ENCODE measurements around the gene JMJD4. TPM values are rescaled to one million over a fixed set of nuclear protein-coding genes. Genes with fewer than 3 reads are reported as not detected.

JMJD4 gene
- total RNA-seq, 1 experiment from 2014 or later = 33.6 TPM

GRCh38 chr1:227758366-227758765 lies 23.3 kb upstream of the JMJD4 start:
- no peak for DNase-seq (ENCODE audit: low read depth, low spot score)
- in situ Hi-C loops (cut with HindIII; ENCODE audit: low pct_unique_long_range_greater_than_20kb, low sequenced_read_pairs) = no loop called here

GRCh38 chr1:227757781-227758180 lies 22.7 kb upstream of the JMJD4 start:
- in situ Hi-C loops (cut with HindIII; ENCODE audit: low pct_unique_long_range_greater_than_20kb, low sequenced_read_pairs) = no loop called here
- no peak for DNase-seq (ENCODE audit: low read depth, low spot score)

GRCh38 chr1:227756172-227756959 lies 21.3 kb upstream of the JMJD4 start:
- in situ Hi-C loops (cut with HindIII; ENCODE audit: low pct_unique_long_range_greater_than_20kb, low sequenced_read_pairs) = no loop called here
- no peak for DNase-seq (ENCODE audit: low read depth, low spot score)

GRCh38 chr1:227754958-227755357 lies 19.9 kb upstream of the JMJD4 start:
- in situ Hi-C loops (cut with HindIII; ENCODE audit: low pct_unique_long_range_greater_than_20kb, low sequenced_read_pairs) = no loop called here
- DNase-seq (ENCODE audit: low read depth, low spot score) = no peak

- DNase-seq (ENCODE audit: low read depth, low spot score) = no peak
- in situ Hi-C loops (cut with HindIII; ENCODE audit: low pct_unique_long_range_greater_than_20kb, low sequenced_read_pairs) = no loop called here
These were observed 19.1 kb upstream of the JMJD4 start for GRCh38 chr1:227753999-227754711.

GRCh38 chr1:227749916-227750710 lies 15.0 kb upstream of the JMJD4 start:
- DNase-seq (ENCODE audit: low read depth, low spot score) = no peak
- in situ Hi-C loops (cut with HindIII; ENCODE audit: low pct_unique_long_range_greater_than_20kb, low sequenced_read_pairs) = no loop called here

GRCh38 chr1:227749225-227749624 lies 14.1 kb upstream of the JMJD4 start:
- in situ Hi-C loops (cut with HindIII; ENCODE audit: low pct_unique_long_range_greater_than_20kb, low sequenced_read_pairs) = no loop called here
- no peak for DNase-seq (ENCODE audit: low read depth, low spot score)

- no peak for DNase-seq (ENCODE audit: low read depth, low spot score)
- in situ Hi-C loops (cut with HindIII; ENCODE audit: low pct_unique_long_range_greater_than_20kb, low sequenced_read_pairs) = no loop called here
These were observed 13.5 kb upstream of the JMJD4 start for GRCh38 chr1:227748496-227749182.

GRCh38 chr1:227747948-227748495 lies 12.9 kb upstream of the JMJD4 start:
- in situ Hi-C loops (cut with HindIII; ENCODE audit: low pct_unique_long_range_greater_than_20kb, low sequenced_read_pairs) = no loop called here

GRCh38 chr1:227747382-227747781 lies 12.3 kb upstream of the JMJD4 start:
- in situ Hi-C loops (cut with HindIII; ENCODE audit: low pct_unique_long_range_greater_than_20kb, low sequenced_read_pairs) = no loop called here
- no peak for DNase-seq (ENCODE audit: low read depth, low spot score)

More at GRCh38 chr1:227747948-227748495, 12.9 kb upstream of the JMJD4 start:
- DNase-seq (ENCODE audit: low read depth, low spot score) = no peak

GRCh38 chr1:227746676-227747075 lies 11.6 kb upstream of the JMJD4 start:
- no peak for DNase-seq (ENCODE audit: low read depth, low spot score)
- in situ Hi-C loops (cut with HindIII; ENCODE audit: low pct_unique_long_range_greater_than_20kb, low sequenced_read_pairs) = no loop called here

GRCh38 chr1:227745568-227746265 lies 10.6 kb upstream of the JMJD4 start:
- no peak for DNase-seq (ENCODE audit: low read depth, low spot score)
- in situ Hi-C loops (cut with HindIII; ENCODE audit: low pct_unique_long_range_greater_than_20kb, low sequenced_read_pairs) = no loop called here

GRCh38 chr1:227744668-227745067 lies 9.6 kb upstream of the JMJD4 start:
- DNase-seq (ENCODE audit: low read depth, low spot score) = no peak
- in situ Hi-C loops (cut with HindIII; ENCODE audit: low pct_unique_long_range_greater_than_20kb, low sequenced_read_pairs) = no loop called here

GRCh38 chr1:227742738-227743715 lies 7.9 kb upstream of the JMJD4 start:
- DNase-seq (ENCODE audit: low read depth, low spot score) = no peak
- in situ Hi-C loops (cut with HindIII; ENCODE audit: low pct_unique_long_range_greater_than_20kb, low sequenced_read_pairs) = no loop called here

- no peak for DNase-seq (ENCODE audit: low read depth, low spot score)
- in situ Hi-C loops (cut with HindIII; ENCODE audit: low pct_unique_long_range_greater_than_20kb, low sequenced_read_pairs) = no loop called here
These were observed 6.2 kb upstream of the JMJD4 start for GRCh38 chr1:227741166-227741870.
